WERI-Rb-1 (cell line): ENCODE data around the gene IGLL5.
"Not testable (repeated sequence)": the region's sequence is repeated elsewhere in the genome, so short reads cannot be mapped to it uniquely, and the experiment has no call there.

ENCODE experiments used
- DNase-seq: peaks from one replicate; pipeline ENCODE4 v3.0.0-alpha.2; 2020
- H3K27ac ChIP-seq: fragments of 250-450 bp; sonication (Bioruptor Pico); 2 replicates; pipeline ENCODE4 v1.5.1; 2020; ENCODE audit warnings: mild to moderate bottlenecking, moderate library complexity
- H3K27me3 ChIP-seq: fragments of 250-450 bp; sonication (Bioruptor Pico); 2 replicates; pipeline ENCODE4 v1.5.1; 2021; ENCODE audit warnings: mild to moderate bottlenecking, low read depth, moderate library complexity; ENCODE audit not compliant: insufficient read depth, severe bottlenecking
- H3K36me3 ChIP-seq: fragments of 250-450 bp; sonication (Bioruptor Pico); 2 replicates; pipeline ENCODE4 v1.5.1; 2020; ENCODE audit warnings: mild to moderate bottlenecking, moderate library complexity
- H3K4me3 ChIP-seq: 2 replicates; pipeline ENCODE4 v1.5.1; 2011; ENCODE audit warnings: low read depth, mild to moderate bottlenecking, control low read depth, low read length
- H3K9me3 ChIP-seq: fragments of 250-450 bp; sonication (Bioruptor Pico); 2 replicates; pipeline ENCODE4 v1.5.1; 2021; ENCODE audit warnings: mild to moderate bottlenecking, moderate library complexity; ENCODE audit not compliant: severe bottlenecking
- TF ChIP-seq, protein P1 (sequence below): IDR thresholded peaks from 2 replicates; pipeline ENCODE4 v1.5.1; 2011; ENCODE audit warnings: low read depth, mild to moderate bottlenecking, control low read depth, inconsistent platforms, low read length

Gene IGLL5

DNA sequence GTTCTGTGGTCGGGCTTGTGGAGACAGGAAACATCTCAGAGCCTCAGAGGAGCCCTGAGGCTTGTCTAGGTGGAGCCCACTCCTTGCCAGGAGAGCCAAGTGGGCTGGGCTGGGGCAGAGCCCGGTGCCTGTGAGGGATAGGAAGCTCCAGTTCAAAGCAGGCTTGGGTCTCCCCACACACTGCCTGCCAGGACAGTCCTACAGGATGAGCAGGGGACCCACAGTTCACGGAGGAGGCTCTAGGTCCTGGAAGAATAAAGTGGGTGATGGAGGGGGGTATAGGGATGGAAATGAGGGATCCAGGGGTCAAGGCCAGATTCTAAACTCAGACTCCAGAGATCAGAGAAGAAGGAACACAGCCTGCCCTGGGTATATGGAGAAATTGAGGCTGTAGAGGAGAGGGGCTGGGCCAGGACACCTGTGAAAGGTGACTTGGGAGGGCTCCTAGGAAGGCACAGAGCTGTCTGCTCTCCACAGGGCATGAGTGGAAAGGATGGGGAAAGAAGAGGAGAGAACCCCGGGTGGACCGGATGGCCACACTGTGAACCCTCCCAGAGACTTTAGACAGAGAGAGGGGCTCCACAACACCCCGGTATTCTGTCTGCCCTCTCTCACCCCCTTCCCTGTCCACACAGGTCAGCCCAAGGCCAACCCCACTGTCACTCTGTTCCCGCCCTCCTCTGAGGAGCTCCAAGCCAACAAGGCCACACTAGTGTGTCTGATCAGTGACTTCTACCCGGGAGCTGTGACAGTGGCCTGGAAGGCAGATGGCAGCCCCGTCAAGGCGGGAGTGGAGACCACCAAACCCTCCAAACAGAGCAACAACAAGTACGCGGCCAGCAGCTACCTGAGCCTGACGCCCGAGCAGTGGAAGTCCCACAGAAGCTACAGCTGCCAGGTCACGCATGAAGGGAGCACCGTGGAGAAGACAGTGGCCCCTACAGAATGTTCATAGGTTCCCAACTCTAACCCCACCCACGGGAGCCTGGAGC, 7.4 kb downstream of the IGLL5 start:
- H3K27me3 ChIP-seq = no peaks in the 10 kb centered on the region
- TF ChIP-seq, protein P1, sequence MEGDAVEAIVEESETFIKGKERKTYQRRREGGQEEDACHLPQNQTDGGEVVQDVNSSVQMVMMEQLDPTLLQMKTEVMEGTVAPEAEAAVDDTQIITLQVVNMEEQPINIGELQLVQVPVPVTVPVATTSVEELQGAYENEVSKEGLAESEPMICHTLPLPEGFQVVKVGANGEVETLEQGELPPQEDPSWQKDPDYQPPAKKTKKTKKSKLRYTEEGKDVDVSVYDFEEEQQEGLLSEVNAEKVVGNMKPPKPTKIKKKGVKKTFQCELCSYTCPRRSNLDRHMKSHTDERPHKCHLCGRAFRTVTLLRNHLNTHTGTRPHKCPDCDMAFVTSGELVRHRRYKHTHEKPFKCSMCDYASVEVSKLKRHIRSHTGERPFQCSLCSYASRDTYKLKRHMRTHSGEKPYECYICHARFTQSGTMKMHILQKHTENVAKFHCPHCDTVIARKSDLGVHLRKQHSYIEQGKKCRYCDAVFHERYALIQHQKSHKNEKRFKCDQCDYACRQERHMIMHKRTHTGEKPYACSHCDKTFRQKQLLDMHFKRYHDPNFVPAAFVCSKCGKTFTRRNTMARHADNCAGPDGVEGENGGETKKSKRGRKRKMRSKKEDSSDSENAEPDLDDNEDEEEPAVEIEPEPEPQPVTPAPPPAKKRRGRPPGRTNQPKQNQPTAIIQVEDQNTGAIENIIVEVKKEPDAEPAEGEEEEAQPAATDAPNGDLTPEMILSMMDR = no peak
- no peak for DNase-seq
- H3K9me3 ChIP-seq = peaks cover 3% of the 10 kb centered on the region
- no peak overlapping the region for H3K4me3 ChIP-seq
- H3K36me3 ChIP-seq = no peaks in the 10 kb centered on the region
- H3K27ac ChIP-seq = no peak overlapping the region

DNA sequence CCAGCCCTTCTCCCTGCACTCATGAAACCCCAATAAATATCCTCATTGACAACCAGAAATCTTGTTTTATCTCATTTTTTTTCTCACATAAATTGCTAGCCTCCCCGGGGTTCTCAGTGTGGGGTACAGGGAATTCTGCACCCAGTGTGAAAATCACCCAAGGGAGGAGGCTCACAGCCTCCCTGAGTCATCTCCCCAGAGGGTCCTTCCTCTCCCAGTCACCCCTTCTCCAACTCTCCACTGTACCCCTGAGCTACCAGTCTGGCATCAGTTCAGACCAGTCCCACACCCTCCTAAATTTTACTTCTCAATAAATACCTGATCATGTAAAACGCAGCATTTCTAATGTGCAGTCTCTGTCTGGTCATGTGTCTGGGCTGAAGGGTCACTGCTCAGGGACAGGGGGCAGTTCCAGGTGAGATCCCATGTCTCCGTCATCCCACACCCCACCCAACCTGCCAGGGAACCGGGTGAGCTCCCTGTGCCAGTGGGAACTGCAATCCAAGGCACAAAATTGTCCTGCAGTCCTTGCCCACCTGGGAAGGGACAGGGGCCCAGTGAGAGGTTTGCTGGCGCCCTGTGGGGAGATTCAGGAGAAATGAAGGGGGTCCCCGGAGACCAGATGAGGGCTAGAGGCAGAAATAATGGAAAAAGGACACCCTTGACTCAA, 8.3 kb downstream of the IGLL5 start:
- Histone ChIP-seq H3K9me3 (peaks cover 3% of the 10 kb centered on the region), H3K4me3 (no peak overlapping the region), H3K36me3 (no peaks in the 10 kb centered on the region), H3K27ac (no peak overlapping the region), H3K27me3 (no peaks in the 10 kb centered on the region)
- TF ChIP-seq, protein P1 = no peak
- DNase-seq = no peak

DNA sequence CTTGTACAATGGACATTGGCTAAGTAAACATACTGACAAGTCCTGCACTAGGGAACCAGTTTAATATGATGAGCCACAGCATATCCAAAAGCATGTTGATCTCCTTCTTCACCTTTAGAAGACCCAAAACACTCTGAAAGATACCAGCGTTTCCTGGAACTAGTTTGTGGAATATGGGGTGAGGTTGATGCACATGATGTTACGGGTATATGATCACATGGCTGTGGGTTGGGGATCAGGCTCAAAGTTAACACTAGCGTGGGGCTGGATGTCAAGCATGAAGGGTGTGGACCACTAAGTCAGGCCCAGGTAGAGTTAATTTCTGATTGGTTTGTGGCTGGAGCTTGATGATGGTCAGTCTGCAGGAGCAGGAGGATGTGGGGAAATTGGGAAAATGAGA, 9.0 kb downstream of the IGLL5 start:
- Histone ChIP-seq H3K4me3 (no peak overlapping the region), H3K9me3 (peaks cover 3% of the 10 kb centered on the region), H3K27ac (no peak overlapping the region), H3K27me3 (no peaks in the 10 kb centered on the region), H3K36me3 (no peaks in the 10 kb centered on the region)
- no peak for DNase-seq
- TF ChIP-seq, protein P1 = no peak

DNA sequence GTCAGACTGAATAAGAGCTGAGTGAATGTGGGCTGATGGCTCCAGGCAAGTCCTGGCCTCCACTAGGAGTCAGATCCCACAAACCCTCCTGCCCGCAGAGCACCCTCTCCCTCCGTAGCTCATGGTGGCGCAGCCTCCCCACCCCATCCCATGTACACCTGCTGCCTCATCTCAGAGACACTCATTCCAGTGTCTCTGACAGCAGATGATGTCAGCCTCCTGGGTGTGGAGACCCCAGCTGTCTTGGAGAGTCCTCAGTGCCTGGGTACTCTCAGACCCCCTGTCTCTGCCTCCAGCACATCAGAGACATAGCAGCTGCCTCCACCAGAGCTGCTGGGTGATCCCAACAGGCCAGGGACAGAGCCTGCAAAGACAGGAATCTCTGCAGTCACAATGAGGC, 9.5 kb downstream of the IGLL5 start:
- Histone ChIP-seq H3K27ac (no peak overlapping the region), H3K9me3 (peaks cover 3% of the 10 kb centered on the region), H3K4me3 (no peak overlapping the region), H3K36me3 (no peaks in the 10 kb centered on the region), H3K27me3 (no peaks in the 10 kb centered on the region)
- TF ChIP-seq, protein P1 = no peak
- no peak for DNase-seq

DNA sequence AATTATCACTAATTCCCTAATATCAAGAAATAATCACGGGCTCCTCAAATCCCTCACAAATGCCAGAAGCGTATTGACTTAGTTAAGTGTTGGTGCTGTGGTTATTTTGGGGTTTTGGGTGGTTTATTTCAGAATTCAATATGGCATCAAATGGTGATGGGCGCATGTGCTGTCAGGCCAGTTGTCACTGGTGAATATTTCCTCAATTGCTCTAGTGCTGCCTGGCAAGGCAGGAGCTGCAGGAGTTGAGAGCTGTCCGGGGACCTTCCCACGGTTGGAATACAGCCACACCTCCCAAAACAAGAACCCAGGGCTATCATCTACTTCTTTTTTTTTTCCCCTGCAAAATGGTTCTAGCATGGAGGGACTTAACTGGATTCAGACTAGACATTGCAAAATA, 10.3 kb downstream of the IGLL5 start:
- Histone ChIP-seq H3K4me3 (no peak overlapping the region), H3K27me3 (no peaks in the 10 kb centered on the region), H3K27ac (no peak overlapping the region), H3K36me3 (no peaks in the 10 kb centered on the region), H3K9me3 (peaks cover 2% of the 10 kb centered on the region)
- DNase-seq = no peak
- TF ChIP-seq, protein P1 = no peak

DNA sequence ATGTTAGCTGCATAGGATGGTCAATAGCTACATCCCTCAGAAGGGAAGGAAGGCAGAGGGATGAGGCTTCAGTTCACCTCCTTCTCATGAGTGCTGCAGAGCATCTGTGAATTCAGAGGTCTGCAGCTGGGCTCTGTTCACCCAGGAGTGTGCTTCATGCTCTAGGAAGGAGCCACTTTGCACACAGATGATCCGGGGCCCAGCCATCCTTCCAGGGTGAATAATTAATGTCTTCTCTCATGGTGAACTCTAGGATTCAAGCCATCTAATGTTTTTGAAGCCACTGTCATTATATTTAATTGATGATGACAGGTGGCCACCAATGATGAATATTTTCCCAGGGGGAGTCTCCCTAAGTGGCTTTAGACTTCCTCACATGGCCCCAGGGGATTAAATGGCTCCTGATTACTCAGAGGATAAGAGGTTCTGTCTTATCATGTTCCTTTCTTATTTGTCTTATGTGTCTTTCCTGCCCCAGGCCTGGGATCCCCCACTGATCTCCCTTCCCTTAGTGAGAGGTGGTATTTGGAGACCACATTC, 10.9 kb downstream of the IGLL5 start:
- H3K36me3 ChIP-seq, H3K4me3 ChIP-seq, H3K27me3 ChIP-seq, H3K27ac ChIP-seq, DNase-seq, H3K9me3 ChIP-seq: not testable (repeated sequence)

DNA sequence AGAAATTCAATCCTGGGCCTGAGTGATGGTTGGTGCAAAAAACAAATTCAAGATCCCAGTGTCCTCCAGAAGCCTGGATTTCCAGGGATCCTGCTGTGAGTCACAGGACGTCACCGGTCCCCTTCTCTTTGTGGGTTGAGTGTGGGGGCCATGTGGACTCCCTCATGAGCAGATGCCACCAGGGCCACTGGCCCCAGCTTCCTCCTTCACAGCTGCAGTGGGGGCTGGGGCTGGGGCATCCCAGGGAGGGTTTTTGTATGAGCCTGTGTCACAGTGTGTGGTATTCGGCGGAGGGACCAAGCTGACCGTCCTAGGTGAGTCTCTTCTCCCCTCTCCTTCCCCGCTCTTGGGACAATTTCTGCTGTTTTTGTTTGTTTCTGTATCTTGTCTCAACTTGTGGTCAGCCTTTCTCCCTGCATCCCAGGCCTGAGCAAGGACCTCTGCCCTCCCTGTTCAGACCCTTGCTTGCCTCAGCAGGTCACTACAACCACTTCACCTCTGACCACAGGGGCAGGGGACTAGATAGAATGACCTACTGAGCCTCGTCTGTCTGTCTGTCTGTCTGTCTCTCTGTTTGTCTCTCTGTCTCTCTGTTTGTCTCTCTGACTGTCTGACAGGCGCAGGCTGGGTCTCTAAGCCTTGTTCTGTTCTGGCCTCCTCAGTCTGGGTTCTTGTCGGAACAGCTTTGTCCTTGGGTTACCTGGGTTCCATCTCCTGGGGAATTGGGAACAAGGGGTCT, 11.9 kb downstream of the IGLL5 start:
- H3K36me3 ChIP-seq, H3K4me3 ChIP-seq, H3K27me3 ChIP-seq, DNase-seq, H3K9me3 ChIP-seq, H3K27ac ChIP-seq: not testable (repeated sequence)

DNA sequence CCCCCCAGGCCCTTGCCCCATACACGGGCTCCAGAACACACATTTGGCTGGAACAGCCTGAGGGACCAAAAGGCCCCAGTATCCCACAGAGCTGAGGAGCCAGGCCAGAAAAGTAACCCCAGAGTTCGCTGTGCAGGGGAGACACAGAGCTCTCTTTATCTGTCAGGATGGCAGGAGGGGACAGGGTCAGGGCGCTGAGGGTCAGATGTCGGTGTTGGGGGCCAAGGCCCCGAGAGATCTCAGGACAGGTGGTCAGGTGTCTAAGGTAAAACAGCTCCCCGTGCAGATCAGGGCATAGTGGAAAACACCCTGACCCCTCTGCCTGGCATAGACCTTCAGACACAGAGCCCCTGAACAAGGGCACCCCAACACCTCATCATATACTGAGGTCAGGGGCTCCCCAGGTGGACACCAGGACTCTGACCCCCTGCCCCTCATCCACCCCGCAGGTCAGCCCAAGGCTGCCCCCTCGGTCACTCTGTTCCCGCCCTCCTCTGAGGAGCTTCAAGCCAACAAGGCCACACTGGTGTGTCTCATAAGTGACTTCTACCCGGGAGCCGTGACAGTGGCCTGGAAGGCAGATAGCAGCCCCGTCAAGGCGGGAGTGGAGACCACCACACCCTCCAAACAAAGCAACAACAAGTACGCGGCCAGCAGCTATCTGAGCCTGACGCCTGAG, 13.1 kb downstream of the IGLL5 start:
- not testable (repeated sequence) for H3K27ac ChIP-seq, DNase-seq, H3K36me3 ChIP-seq, H3K4me3 ChIP-seq, H3K27me3 ChIP-seq, H3K9me3 ChIP-seq
